Effector CD8-positive, alpha-beta T cell (primary cell): ENCODE results near the gene GBA3.

ENCODE experiments used
- DNase-seq: peaks from one replicate; lab custom pipeline; 2025; lab: John Stamatoyannopoulos, UW

The GBA3 gene

DNA sequence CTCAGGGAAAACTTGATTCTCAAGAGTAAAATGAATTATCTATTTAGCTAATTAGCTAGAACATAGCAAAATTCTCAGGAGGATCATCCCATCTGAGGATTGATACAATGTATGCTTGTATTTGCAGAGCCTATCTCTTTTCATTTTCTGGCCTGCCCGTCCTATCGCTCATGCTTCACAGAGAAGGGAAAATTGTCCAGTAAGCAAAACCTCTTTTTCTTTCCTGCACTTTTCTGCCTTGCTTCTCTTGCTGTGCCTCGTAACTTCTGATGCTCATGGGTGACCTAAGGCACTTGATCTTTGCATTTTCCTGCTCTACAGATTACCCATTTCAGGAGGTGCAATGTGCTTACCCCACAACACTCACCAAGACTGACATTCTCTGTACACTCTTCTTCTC is 88.1 kb downstream of the GBA3 start:
- no peak for DNase-seq

DNA sequence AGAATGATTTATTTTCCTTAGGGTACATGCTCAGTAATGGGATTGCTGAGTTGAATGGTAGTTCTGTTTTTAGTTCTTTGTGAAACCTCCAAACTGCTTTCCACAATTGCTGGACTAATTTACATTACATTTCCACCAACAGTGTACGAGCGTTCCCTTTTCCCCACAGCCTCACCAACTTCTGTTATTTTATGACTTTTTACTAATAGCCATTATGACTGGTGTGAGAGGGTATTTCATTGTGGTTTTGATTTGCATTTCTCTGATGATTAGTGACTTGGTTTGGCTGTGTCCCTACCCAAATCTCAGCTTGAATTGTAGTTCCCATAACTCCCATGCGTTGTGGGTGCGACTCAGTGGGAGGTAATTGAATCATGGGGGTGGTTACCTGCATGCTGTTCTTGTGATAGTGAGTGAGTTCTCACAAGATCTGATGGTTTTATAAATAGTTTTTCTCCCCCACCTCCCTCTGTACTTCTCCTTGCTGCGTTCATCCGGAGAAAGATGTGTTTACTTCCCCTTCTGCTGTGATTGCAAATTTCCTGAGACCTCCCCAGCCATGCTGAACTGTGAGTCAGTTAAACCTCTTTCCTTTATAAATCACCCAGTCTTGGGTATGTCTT is 95.1 kb downstream of the GBA3 start:
- no peak for DNase-seq

DNA sequence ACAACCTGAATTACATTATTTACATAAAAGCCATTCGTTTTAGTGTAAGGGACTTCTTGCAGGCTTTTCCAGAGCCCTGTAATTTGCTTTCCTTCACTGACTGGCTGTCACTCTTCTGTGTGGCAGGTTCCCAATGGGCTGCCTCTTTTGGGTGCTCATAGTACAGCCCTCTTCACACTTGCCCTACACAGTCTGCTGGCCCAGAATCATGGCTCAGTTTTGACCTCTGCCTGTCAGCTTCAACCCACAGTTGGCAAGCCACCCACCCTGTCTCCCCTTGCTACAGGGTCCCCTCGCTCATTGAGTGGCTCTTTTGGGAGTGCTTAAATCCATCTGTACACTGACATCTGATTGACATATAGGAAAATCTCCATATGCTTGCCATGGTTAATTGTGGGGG is 97.9 kb downstream of the GBA3 start:
- DNase-seq, result no peak

DNA sequence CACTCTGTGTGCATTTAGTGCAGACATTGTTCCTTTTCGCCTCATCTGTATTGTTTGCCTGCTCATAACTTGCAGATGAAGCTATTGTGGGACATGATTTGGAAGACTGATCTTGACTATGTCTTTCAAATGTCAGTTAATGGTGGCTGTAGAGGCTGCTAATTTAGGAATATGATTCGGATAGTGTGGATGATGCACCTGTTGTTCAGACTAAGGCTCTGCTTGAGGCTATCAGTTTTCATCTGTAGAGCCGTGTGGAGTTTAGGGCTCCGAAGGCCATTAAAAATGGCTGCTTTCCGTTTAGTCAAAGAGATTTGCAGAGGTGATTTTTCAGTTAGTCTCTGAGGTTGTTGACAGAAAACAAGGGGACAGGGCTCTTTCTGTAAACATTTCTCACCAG is 102.0 kb downstream of the GBA3 start:
- DNase-seq, result no peak

DNA sequence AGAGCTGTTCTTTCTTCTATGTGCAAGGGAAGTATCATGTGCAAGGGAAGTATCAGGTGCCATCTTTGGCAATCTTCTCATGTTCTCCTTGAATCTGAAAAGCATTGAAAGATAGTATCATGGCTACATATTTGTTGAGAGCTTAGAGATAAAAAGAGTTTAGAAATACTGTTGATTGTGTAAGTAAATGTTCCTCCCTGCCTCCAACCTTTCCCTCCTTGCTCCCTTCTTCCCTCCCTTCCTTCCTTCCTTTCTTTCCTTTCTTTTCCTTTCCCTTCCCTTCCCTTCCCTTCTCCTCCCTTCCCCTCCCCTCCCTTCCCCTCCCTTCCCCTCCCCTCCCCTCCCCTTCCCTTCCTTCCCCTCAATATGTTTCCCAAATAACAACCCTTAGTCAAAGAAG is 108.7 kb downstream of the GBA3 start:
- DNase-seq, result no peak

DNA sequence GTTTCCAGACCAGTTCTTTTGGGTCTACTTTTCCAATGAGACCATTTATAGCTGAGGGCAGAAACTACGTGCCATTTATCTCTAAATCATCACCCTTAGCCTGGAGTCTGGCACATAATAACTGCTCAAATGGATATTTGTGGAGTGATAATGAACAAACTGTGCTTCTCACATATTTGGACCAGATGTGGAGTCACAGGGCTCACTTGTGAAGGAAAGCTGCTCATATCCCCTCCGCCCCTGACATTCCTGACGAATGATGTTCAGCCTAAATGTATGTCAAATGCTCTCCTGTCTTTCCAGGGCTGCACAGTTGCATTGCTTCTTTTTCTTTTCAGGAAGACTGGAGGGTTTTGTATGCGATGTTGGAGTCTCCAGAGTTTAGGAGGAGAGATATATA is 110.1 kb downstream of the GBA3 start:
- no peak for DNase-seq

DNA sequence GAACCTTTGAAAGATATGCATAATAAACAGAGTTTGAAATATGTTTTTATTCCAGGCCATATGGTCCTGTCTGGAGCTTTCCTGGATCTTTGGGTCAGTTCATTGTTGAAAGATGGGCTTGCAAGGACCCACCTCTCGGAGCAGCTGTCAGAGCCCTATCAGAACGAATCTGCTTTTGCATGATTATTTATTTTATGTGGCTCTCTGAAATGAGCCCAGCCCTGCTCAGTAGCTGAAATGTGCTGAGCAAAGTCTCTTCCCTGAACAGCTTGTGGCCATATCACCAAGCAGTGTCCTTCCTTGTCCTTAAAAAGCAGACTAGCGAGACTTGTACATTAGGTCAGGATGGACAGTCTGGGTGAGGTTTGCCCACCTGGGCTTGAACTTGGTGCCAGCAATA is 110.8 kb downstream of the GBA3 start:
- DNase-seq, result no peak

DNA sequence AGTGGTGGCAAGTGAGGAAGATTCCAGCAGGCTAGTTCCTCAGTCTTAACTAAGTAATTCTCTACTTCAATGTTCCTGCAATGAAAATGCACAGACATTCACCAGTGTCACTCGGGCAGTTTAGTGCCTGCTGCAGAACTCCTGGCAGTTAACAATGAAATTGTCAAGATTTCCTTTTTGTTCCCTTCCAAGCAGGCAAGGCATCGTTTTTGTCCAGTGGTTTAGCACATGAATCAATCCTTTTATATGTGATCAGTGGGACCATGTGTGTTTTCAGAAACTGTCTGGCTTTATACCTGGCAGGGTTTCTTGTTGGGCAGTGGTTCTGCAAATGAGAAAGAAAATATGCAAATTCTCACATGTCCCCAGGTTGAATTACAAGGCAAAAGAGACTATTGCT is 122.2 kb downstream of the GBA3 start:
- DNase-seq, result no peak

DNA sequence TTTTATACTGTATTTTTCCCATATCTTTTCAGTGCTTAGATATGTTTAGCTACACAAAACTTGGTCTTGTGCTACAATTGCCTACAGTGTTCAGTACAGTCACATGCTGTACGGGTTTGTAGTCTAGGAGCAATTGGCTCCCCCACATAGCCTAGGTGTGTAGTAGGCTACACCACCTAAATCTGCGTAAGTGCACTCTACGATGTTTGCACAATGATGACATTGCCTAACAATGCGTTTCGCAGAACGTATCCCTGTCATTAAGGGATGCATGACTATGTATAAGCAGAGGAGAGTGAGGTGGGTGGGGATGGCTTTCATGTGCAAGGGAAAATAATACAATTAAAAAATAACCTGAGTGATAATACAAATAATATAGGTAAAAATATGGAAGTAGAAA is 131.4 kb downstream of the GBA3 start:
- DNase-seq, result no peak

DNA sequence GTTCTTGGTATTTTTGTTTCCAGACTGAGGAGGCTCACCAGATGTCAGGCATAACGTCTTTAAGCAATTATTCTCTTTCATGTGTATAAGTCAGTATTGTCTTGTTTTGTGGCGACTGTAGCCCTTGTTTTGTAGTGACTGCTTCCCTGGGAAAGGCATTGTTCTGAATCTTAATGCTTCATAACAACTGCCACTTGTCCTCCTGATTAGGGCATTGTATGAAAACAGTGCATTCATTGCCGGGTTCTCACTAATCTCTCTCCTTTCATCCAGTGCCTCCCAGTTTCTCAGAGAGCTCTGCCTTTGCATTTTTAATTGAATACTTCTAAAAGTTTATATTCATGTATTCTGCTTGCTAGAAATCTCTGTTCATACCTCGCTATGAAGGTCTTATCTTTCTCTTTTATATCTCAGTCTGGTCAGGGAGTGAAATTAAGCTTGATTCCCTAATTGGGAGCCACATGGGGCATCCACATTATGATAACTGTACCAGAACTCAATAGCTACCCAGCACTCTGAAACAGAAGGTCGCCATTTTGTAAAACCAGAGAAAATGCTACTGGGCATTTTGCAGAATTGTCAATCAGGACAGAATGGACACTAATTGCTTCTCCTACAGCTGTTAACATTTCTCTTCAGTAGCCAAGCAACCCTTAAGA is 149.8 kb downstream of the GBA3 start:
- DNase-seq, result no peak

DNA sequence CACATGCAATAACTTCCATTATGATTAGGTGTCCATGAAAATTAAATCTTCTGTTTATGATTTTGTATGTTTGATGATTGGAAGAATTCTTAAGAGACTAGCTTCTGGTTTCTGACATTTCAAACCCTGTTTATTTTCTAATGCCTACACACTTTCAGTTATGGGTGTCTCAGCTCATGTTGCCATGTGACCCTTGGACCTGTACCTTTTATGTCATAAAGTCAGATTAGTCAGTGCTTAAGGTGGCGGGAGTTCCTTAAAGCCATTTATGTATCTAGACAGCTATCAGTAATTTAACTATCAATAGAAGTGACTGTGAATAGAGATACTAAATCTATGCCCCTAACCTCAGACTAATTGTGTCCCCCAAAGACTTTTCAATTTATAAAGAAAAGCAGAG is 155.6 kb downstream of the GBA3 start:
- DNase-seq, result no peak

DNA sequence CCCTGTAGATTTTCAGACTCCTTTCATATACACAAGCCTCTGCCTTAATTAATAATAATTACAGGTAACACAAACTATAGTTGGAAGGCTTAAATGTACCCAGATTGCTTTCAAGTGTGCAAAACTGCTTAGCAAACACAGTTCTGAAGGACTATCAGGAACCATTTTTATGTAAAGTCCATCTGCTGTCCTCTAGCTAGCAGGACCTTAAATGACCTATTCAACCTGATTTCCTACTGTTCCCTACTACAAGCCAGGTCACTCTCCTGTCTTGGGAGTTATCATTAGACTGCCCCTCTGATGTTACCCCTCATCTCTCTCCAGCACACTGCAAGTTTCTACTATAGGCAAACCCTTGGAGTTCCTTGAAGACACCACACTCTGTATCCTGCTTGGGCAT is 157.3 kb downstream of the GBA3 start:
- no peak for DNase-seq

DNA sequence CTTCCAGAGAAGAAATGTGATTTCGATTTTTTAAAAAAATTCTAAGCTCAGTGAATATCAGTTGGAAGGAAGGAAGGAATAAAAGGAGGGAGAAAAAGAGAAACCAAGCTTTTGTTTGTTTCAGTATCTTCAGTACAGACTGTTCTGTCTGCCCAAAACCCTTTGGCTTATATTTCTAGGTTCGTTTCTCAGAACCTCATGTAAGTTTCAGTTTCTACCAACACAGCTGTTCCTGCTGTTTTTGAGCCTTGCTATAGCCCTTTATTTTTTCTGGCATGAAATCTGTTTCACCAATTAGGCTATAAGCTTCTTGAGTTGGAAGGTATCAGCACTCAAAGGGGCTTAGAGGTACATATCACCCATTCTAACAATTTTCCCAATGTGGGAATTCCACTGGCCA is 157.9 kb downstream of the GBA3 start:
- no peak for DNase-seq

DNA sequence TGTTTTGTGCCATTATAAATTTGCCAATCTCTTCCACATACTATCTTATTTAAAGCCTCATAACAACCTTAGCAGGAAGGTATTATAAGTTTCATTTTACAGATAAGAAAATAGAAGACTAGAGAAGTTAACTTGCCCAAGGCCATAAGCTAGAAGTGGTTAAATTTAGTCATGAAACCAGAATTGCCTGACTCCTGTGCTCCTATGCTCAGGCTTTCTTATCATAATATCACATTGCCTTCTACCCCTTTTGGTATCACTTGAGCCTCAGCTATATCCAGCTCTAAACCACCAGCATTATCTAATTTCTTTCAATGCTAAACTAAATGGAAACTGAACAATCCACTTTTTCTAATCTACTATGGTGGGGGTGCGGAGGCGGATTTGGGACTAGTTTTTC is 164.7 kb downstream of the GBA3 start:
- no peak for DNase-seq

DNA sequence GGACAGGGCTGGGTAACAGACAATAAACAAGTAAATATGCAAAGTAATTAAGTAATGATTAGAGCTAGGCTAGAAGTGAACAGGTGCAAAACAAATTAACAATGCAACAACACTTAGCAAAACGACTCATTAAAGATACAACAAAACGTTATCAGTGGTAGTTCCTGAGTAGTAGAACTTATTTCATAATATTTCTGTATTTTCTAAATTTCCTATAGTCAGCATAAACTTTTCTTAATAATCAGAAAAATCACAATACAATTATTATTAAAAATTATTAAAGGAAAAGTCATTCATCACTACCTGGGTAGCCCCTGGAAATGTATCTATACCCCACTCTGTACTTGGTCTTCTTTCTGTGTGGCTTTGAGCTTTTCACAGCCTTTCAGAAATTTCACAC is 166.6 kb downstream of the GBA3 start:
- DNase-seq, result no peak
